H1 (cell line): Measurements from ENCODE around the gene SLC5A8. TPM values are rescaled to one million over a fixed set of nuclear protein-coding genes. Genes with fewer than 3 reads are reported as not detected.
A peak's percentile ranks its signal among the peaks of the same experiment; 100 is the strongest.

Experiments
- CTCF ChIA-PET: fragments of 300-600 bp; sonication (Branson Sonifier 250); formaldehyde crosslinking; loops from one replicate; lab custom pipeline; 2021; ENCODE audit not compliant: partially characterized antibody; lab: Charles Lee
- POLR2A ChIA-PET: fragments of 300-600 bp; sonication (Branson Sonifier 250); formaldehyde crosslinking; loops from one replicate; lab custom pipeline; 2021; ENCODE audit warnings: inconsistent platforms; ENCODE audit not compliant: partially characterized antibody; lab: Charles Lee
- DNase-seq, 2 experiments: peaks; one replicate each; pipeline versions ENCODE4 v3.0.0 to v3.0.0-alpha.2; 2010 to 2022; ENCODE audit warnings: low spot score in 2 of 2, low read depth in 1 of 2, mixed read lengths in 1 of 2
- FAIRE-seq: peaks from 2 replicates; lab custom pipeline; 2011; peaks lifted over from hg19 to GRCh38; lab: Jason Lieb, UNC
- H2AFZ ChIP-seq: 2 replicates; pipeline ENCODE4 v1.8.1; 2012; ENCODE audit warnings: low read length, inconsistent platforms
- H2AK5ac ChIP-seq: 2 replicates; pipeline ENCODE4 v1.6.1; 2013; ENCODE audit warnings: low read depth, low read length
- H2BK120ac ChIP-seq: replicated peaks from 2 replicates; pipeline ENCODE3; 2013; ENCODE audit warnings: low read depth, low read length, inconsistent platforms
- H2BK12ac ChIP-seq: 2 replicates; pipeline ENCODE4 v1.6.1; 2013; ENCODE audit warnings: low read depth, low read length
- H2BK15ac ChIP-seq: 2 replicates; pipeline ENCODE4 v1.6.1; 2013; ENCODE audit warnings: low read length
- H2BK20ac ChIP-seq: 2 replicates; pipeline ENCODE4 v1.6.1; 2013; ENCODE audit warnings: low read length
- H2BK5ac ChIP-seq: 2 replicates; pipeline ENCODE4 v1.6.1; 2013; ENCODE audit warnings: low read depth, low read length
- H3K14ac ChIP-seq: 2 replicates; pipeline ENCODE4 v1.6.1; 2013; ENCODE audit warnings: inconsistent platforms; ENCODE audit not compliant: insufficient read length
- H3K18ac ChIP-seq: 2 replicates; pipeline ENCODE4 v1.6.1; 2013; ENCODE audit warnings: low read length; ENCODE audit errors: extremely low read depth
- H3K23ac ChIP-seq: 2 replicates; pipeline ENCODE4 v1.6.1; 2013; ENCODE audit warnings: inconsistent platforms; ENCODE audit not compliant: insufficient read length
- H3K23me2 ChIP-seq: 2 replicates; pipeline ENCODE4 v1.6.1; 2013; ENCODE audit warnings: low read depth, low read length
- H3K27ac ChIP-seq: 2 replicates; pipeline ENCODE4 v1.6.1; 2011; ENCODE audit warnings: low read depth, low read length, inconsistent platforms
- H3K27me3 ChIP-seq, 4 experiments: replicated peaks in 1 of 4; 1 replicate in 1 of 4; 2 replicates in 3 of 4; pipeline versions ENCODE4 v1.6.1 to v1.8.1; 2011 to 2013; ENCODE audit warnings: low read length in 3 of 4, mild to moderate bottlenecking in 3 of 4, inconsistent platforms in 2 of 4, mixed read lengths in 2 of 4, moderate library complexity in 1 of 4; ENCODE audit not compliant: control insufficient read depth in 3 of 4, insufficient read depth in 3 of 4; ENCODE audit errors: extremely low read depth in 1 of 4
- H3K36me3 ChIP-seq, 4 experiments: 2 replicates each; pipeline versions ENCODE4 v1.6.1 to v1.8.1; 2011 to 2013; ENCODE audit warnings: mild to moderate bottlenecking in 4 of 4, low read length in 3 of 4, moderate library complexity in 2 of 4, control low read depth in 1 of 4, inconsistent platforms in 1 of 4; ENCODE audit not compliant: insufficient read depth in 4 of 4, control insufficient read depth in 2 of 4
- H3K4ac ChIP-seq: replicated peaks from 2 replicates; pipeline ENCODE3; 2013; ENCODE audit warnings: low read length, low read depth, mixed read lengths, inconsistent platforms; ENCODE audit not compliant: insufficient read length
- H3K4me1 ChIP-seq, 4 experiments: replicated peaks in 1 of 4; 1 replicate in 1 of 4; 2 replicates in 3 of 4; pipeline versions ENCODE4 v1.6.1 to v1.8.1; 2011 to 2013; ENCODE audit warnings: low read length in 3 of 4, inconsistent platforms in 2 of 4, mixed read lengths in 1 of 4; ENCODE audit not compliant: insufficient read depth in 4 of 4, control insufficient read depth in 3 of 4
- H3K4me2 ChIP-seq, 2 experiments: 2 replicates each; pipeline versions ENCODE4 v1.6.1 to v1.8.1; 2011 to 2013; ENCODE audit warnings: low read depth in 2 of 2, low read length in 2 of 2, control low read depth in 1 of 2, inconsistent platforms in 1 of 2, mild to moderate bottlenecking in 1 of 2; ENCODE audit not compliant: insufficient read depth in 1 of 2
- H3K4me3 ChIP-seq, 4 experiments: fragments of 200-600, 300-600 bp in 1 of 4; sonication (generic), shearing (Covaris generic), sonication (Bioruptor Twin) in 1 of 4; 2 replicates each; pipeline versions ENCODE4 v1.5.1 to v1.8.1; 2011 to 2016; ENCODE audit warnings: low read length in 4 of 4, low read depth in 3 of 4, control low read depth in 2 of 4, inconsistent platforms in 2 of 4, mild to moderate bottlenecking in 2 of 4, mixed read lengths in 1 of 4, moderate library complexity in 1 of 4; ENCODE audit not compliant: insufficient read depth in 2 of 4; ENCODE audit errors: extremely low read depth in 1 of 4
- H3K56ac ChIP-seq: replicated peaks from 2 replicates; pipeline ENCODE3; 2013; ENCODE audit warnings: low read depth, mild to moderate bottlenecking, mixed read lengths, low read length, inconsistent platforms; ENCODE audit not compliant: insufficient read length
- H3K79me1 ChIP-seq: 2 replicates; pipeline ENCODE4 v1.6.1; 2013; ENCODE audit warnings: low read depth, low read length, control low read depth
- H3K79me2 ChIP-seq, 2 experiments: 2 replicates each; pipeline versions ENCODE4 v1.6.1 to v1.8.1; 2012 to 2013; ENCODE audit warnings: low read length in 2 of 2, mild to moderate bottlenecking in 2 of 2, inconsistent platforms in 1 of 2; ENCODE audit not compliant: insufficient read depth in 2 of 2, control insufficient read depth in 1 of 2
- H3K9ac ChIP-seq, 4 experiments: replicated peaks in 1 of 4; 1 replicate in 1 of 4; 2 replicates in 3 of 4; pipeline versions ENCODE4 v1.6.1 to v1.8.1; 2011 to 2013; ENCODE audit warnings: low read depth in 3 of 4, low read length in 3 of 4, control low read depth in 2 of 4, mild to moderate bottlenecking in 2 of 4, moderate library complexity in 2 of 4, inconsistent platforms in 1 of 4; ENCODE audit errors: extremely low read depth in 1 of 4
- H3K9me3 ChIP-seq, 2 experiments: 2 replicates each; pipeline versions ENCODE4 v1.6.1 to v1.8.1; 2012 to 2013; ENCODE audit warnings: mild to moderate bottlenecking in 2 of 2, moderate library complexity in 2 of 2, control low read depth in 1 of 2, inconsistent platforms in 1 of 2, low read depth in 1 of 2, low read length in 1 of 2, mixed read lengths in 1 of 2; ENCODE audit not compliant: insufficient read depth in 2 of 2
- H4K20me1 ChIP-seq, 2 experiments: replicated peaks in 1 of 2; 2 replicates each; pipeline versions ENCODE3 to v1.8.1; 2011 to 2013; ENCODE audit warnings: inconsistent platforms in 2 of 2, low read length in 2 of 2, mild to moderate bottlenecking in 1 of 2; ENCODE audit not compliant: insufficient read depth in 2 of 2, control insufficient read depth in 1 of 2
- H4K5ac ChIP-seq: 2 replicates; pipeline ENCODE4 v1.6.1; 2013; ENCODE audit warnings: low read length, low read depth, mixed read lengths, inconsistent platforms; ENCODE audit not compliant: insufficient read length
- H4K8ac ChIP-seq: 2 replicates; pipeline ENCODE4 v1.8.0; 2013; ENCODE audit warnings: mild to moderate bottlenecking, moderate library complexity, low read length, inconsistent platforms; ENCODE audit not compliant: insufficient read depth; ENCODE audit errors: extremely low read depth
- H4K91ac ChIP-seq: replicated peaks from 2 replicates; pipeline ENCODE3; 2013; ENCODE audit warnings: low read length, mixed read lengths, inconsistent platforms; ENCODE audit not compliant: insufficient read length
- CBX5 ChIP-seq: fragments of 300-800, 300-1000 bp; sonication (generic); IDR thresholded peaks from 2 replicates; pipeline ENCODE4 v1.7.1; 2016; ENCODE audit warnings: antibody characterized with exemption, low read length, low read depth
- HDAC2 ChIP-seq, 2 experiments: fragments of 300-600 bp in 1 of 2; sonication (generic) in 1 of 2; IDR thresholded peaks; 2 replicates each; pipeline ENCODE4 v1.6.1; 2011 to 2012; ENCODE audit warnings: low read depth in 2 of 2, low read length in 2 of 2, mild to moderate bottlenecking in 2 of 2, moderate library complexity in 2 of 2, borderline replicate concordance in 1 of 2, inconsistent platforms in 1 of 2
- RNF2 ChIP-seq: fragments of 200-900, 300-1000 bp; sonication (generic); IDR thresholded peaks from 2 replicates; pipeline ENCODE4 v1.7.1; 2016; ENCODE audit warnings: borderline replicate concordance, low read depth, mild to moderate bottlenecking, antibody characterized with exemption, low read length; ENCODE audit not compliant: poor library complexity, severe bottlenecking; ENCODE audit errors: missing control alignments
- TAF7 ChIP-seq: optimal IDR thresholded peaks from 2 replicates; pipeline ENCODE3; 2011; ENCODE audit warnings: low read depth, mild to moderate bottlenecking, inconsistent platforms, low read length, moderate library complexity, borderline replicate concordance
- WGBS, 2 experiments: shearing (Covaris generic) in 1 of 2; methylation state at CpG; one replicate each; pipeline versions ENCODE4 v1.1.6 to v1.1.7; 2013 to 2015; ENCODE audit warnings: low lambda C conversion rate in 2 of 2, mixed read lengths in 2 of 2, inconsistent platforms in 1 of 2, low coverage in 1 of 2, missing lambda C conversion rate in 1 of 2; ENCODE audit not compliant: insufficient replicate concordance in 2 of 2, insufficient coverage in 1 of 2, insufficient read length in 1 of 2; ENCODE audit errors: extremely low coverage in 1 of 2, missing lambda C conversion rate in 1 of 2; 5-methylcytosine and 5-hydroxymethylcytosine counted together
- polyA plus RNA-seq, 7 experiments: library from polyadenylated mRNA; depleted of rRNA in 3 of 7; stranded (reverse) in 5 of 7; unstranded in 2 of 7; fragments of >200 nt in 5 of 7; fragments of 200-250 nt in 2 of 7; gene quantifications; 1 replicate in 5 of 7; 2 replicates in 1 of 7; 4 replicates in 1 of 7; pipeline versions ENCODE4 v1.2.1 to v1.2.3, GENCODE V29; 2011 to 2013; ENCODE audit warnings: missing spikeins in 2 of 7, mixed read lengths in 2 of 7
- total RNA-seq: library from RNA; stranded (reverse); fragmentation: NEBNext Ultra II Directional; extraction: Animal tissue kit (Norgen Biotek cat#: 25700); gene quantifications from 2 replicates; pipeline ENCODE4 v1.2.1, GENCODE V29; 2021

Gene SLC5A8
- total and polyA plus RNA-seq, 2 of the 8 experiments (the other 6 are each of a cell fraction or from before 2014, with no cell fraction given): 0.11 to 0.21 TPM

DNA sequence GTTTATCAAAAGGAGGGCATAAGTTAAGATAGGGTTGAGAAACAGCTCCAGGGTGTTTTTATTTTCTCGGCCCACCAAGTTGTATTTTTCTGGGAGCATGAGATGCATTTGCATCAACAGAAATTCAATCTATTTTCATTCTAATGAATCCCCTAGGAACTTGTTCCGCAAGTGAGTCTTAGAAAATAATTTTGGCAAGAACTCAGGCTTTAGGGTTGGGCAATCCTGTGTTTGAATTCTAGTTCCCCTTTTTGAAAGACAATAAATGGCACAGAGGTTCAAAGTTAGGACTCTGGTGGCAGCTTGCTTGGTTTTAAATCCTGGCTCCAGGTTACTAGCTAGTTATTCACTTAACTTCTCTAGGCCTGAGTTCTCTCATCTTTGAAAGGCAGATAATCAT, 23.7 kb downstream of the SLC5A8 start:
- Histone ChIP-seq H3K4ac (no peak overlapping the region), H3K4me2 (peak overlapping the region in 1 of 2 experiments; percentile 27; a peak in 1 of 4 replicates)
- TF ChIP-seq RNF2: no peak
- no peak for TF ChIP-seq CBX5
- TF ChIP-seq TAF7: no peak
- TF ChIP-seq HDAC2 (IDR thresholded peaks at IDR 0.05; ENCODE audit: borderline replicate concordance in 1 of 2, low read depth in 2 of 2, low read length in 2 of 2): no peak

More for the DNA sequence above, 23.7 kb downstream of the SLC5A8 start:
- Histone ChIP-seq H3K27me3 (no peaks in the 10 kb centered on the region), H2BK120ac (no peak overlapping the region), H2AK5ac (no peak overlapping the region), H3K4me1 (peaks cover 0 to 7% (median 1%) of the 10 kb centered on the region in 4 experiments; a peak in 3 of 7 replicates), H3K79me1 (no peaks in the 10 kb centered on the region), H4K5ac (no peak overlapping the region), H3K56ac (no peak overlapping the region), H3K36me3 (no peaks in the 10 kb centered on the region), H2BK12ac (no peak overlapping the region), H4K20me1 (no peaks in the 10 kb centered on the region), H2AFZ (no peak overlapping the region), H3K23ac (no peak overlapping the region), H3K18ac (no peak overlapping the region), H4K91ac (no peak overlapping the region), H3K79me2 (no peaks in the 10 kb centered on the region), H3K27ac (no peak overlapping the region), H3K9ac (no peak overlapping the region), H2BK5ac (no peak overlapping the region), H3K14ac (no peak overlapping the region), H3K9me3 (no peaks in the 10 kb centered on the region), H2BK15ac (no peak overlapping the region), H4K8ac (no peak overlapping the region), H3K4me3 (no peak overlapping the region), H2BK20ac (no peak overlapping the region), H3K23me2 (no peaks in the 10 kb centered on the region)
- CTCF ChIA-PET: interaction anchor here (1.1 kb wide), 1 partner anchor 16 kb away, joined by 6 read pairs; no protein-coding TSS in a partner anchor
- no peak for DNase-seq
- POLR2A ChIA-PET: no interaction called here
- FAIRE-seq: no peak
- 54% methylated on average over 2 of the region's 2 CpGs; no CpG with 5 or more reads in 1 of the 2 experiments for WGBS, 2 experiments
